GM19043 (cell line): ENCODE measurements around the gene TSPAN13.

ENCODE experiments used
- ATAC-seq: cut with Tn5 transposase; IDR thresholded peaks from one replicate; pipeline ENCODE4 v1.9.1; 2021; ENCODE audit warnings: low read depth; ENCODE audit not compliant: unreplicated experiment

The TSPAN13 gene

GRCh38 chr7:16753102-16753931 lies at the start of gene TSPAN13:
TSS of gene TSPAN13 (plus strand) at chr7:16753755. CDS start at chr7:16753968, 213 bp downstream.
- ATAC-seq, result no peak

- no peak for ATAC-seq
Observed at GRCh38 chr7:16708511-16708910, 45.0 kb upstream of the TSPAN13 start.

- no peak for ATAC-seq
Observed at GRCh38 chr7:16708980-16709379, 44.6 kb upstream of the TSPAN13 start.

- no peak for ATAC-seq
Observed at GRCh38 chr7:16710651-16711050, 42.9 kb upstream of the TSPAN13 start.

- ATAC-seq, result no peak
Observed at GRCh38 chr7:16711730-16712129, 41.8 kb upstream of the TSPAN13 start.

GRCh38 chr7:16712916-16713315 lies 40.6 kb upstream of the TSPAN13 start:
- no peak for ATAC-seq

GRCh38 chr7:16715928-16716327 lies 37.6 kb upstream of the TSPAN13 start:
- ATAC-seq, result no peak

GRCh38 chr7:16718111-16718656 lies 35.4 kb upstream of the TSPAN13 start:
- ATAC-seq, result no peak

GRCh38 chr7:16719699-16720098 lies 33.9 kb upstream of the TSPAN13 start:
- ATAC-seq, result no peak

- no peak for ATAC-seq
Observed at GRCh38 chr7:16721541-16721940, 32.0 kb upstream of the TSPAN13 start.

GRCh38 chr7:16724344-16724743 lies 29.2 kb upstream of the TSPAN13 start:
- ATAC-seq, result no peak

GRCh38 chr7:16726189-16726588 lies 27.4 kb upstream of the TSPAN13 start:
- ATAC-seq, result no peak

- no peak for ATAC-seq
Observed at GRCh38 chr7:16727736-16728135, 25.8 kb upstream of the TSPAN13 start.

- ATAC-seq, result no peak
Observed at GRCh38 chr7:16728811-16729210, 24.7 kb upstream of the TSPAN13 start.

GRCh38 chr7:16729541-16729940 lies 24.0 kb upstream of the TSPAN13 start:
- ATAC-seq, result no peak

GRCh38 chr7:16730937-16731336 lies 22.6 kb upstream of the TSPAN13 start:
- ATAC-seq, result no peak

GRCh38 chr7:16732828-16733227 lies 20.7 kb upstream of the TSPAN13 start:
- ATAC-seq, result no peak

- ATAC-seq, result no peak
Observed at GRCh38 chr7:16734148-16734726, 19.3 kb upstream of the TSPAN13 start.

- ATAC-seq, result no peak
Observed at GRCh38 chr7:16735020-16735419, 18.5 kb upstream of the TSPAN13 start.

- no peak for ATAC-seq
Observed at GRCh38 chr7:16738011-16738688, 15.4 kb upstream of the TSPAN13 start.

- no peak for ATAC-seq
Observed at GRCh38 chr7:16739863-16740622, 13.5 kb upstream of the TSPAN13 start.
